Measurements from ENCODE around the gene PM20D1.
A peak's percentile ranks its signal among the peaks of the same experiment; 100 is the strongest.
"Not testable (repeated sequence)": the region's sequence is repeated elsewhere in the genome, so short reads cannot be mapped to it uniquely, and the experiment has no call there.

Gene PM20D1

GRCh38 chr1:205840146-205840923 lies 9.6 kb downstream of the PM20D1 start:
- no peak for DNase-seq

DNA sequence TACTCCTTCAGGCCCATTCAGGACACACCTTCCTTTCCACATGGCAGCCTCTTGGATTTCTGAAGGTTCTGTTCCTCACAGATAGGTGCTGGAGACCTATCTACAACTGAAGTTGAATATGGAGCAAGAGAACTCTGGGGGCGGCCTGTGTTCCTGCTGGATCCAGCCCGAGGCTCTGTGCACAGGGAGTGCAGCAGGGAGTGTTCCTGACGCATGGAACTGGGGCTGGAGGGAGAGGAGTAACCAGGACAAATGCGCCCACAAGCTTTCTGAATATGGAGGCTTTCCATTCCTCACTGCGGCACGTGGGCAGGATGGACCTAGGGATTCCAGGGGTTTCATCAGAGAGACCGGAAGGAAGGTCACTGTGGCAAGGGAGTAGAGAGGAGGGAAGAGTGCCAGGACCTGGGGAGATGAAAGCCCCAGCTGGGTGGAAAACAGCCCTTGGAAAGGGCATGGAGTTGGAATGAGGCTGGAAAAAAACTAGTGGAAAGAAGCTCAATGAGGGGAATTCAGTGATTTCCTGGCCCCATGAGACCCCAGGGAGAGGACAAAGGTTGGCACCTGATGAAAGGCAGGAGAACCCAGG lies 12.5 kb downstream of the PM20D1 start:
- DNase-seq: no peak

DNA sequence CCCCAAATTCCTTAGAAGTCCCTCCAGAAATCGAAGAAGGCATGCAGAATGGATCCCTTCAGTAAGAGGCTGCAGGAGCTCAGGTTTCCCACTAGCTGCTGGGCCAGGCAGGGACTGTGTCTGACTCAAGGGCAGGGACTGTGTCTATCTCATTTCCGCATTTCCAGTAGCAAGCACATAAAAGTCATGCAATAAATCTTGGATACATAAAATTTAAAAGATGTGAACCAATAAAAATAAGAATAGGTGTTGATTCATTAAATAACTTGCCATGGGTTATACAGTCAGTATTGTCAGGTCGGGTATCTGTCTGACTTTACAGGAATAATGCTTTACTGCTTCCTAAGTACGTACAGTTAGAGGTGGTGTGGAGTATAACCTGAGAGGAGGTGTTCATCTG lies 15.2 kb downstream of the PM20D1 start:
- no peak for DNase-seq

GRCh38 chr1:205832326-205832751 lies 17.6 kb downstream of the PM20D1 start:
- no peak for DNase-seq

- peak; percentile 32 for DNase-seq
These were observed 22.3 kb downstream of the PM20D1 start for GRCh38 chr1:205827623-205828022.

- DNase-seq: no peak
These were observed 22.9 kb downstream of the PM20D1 start for GRCh38 chr1:205826995-205827394.

DNA sequence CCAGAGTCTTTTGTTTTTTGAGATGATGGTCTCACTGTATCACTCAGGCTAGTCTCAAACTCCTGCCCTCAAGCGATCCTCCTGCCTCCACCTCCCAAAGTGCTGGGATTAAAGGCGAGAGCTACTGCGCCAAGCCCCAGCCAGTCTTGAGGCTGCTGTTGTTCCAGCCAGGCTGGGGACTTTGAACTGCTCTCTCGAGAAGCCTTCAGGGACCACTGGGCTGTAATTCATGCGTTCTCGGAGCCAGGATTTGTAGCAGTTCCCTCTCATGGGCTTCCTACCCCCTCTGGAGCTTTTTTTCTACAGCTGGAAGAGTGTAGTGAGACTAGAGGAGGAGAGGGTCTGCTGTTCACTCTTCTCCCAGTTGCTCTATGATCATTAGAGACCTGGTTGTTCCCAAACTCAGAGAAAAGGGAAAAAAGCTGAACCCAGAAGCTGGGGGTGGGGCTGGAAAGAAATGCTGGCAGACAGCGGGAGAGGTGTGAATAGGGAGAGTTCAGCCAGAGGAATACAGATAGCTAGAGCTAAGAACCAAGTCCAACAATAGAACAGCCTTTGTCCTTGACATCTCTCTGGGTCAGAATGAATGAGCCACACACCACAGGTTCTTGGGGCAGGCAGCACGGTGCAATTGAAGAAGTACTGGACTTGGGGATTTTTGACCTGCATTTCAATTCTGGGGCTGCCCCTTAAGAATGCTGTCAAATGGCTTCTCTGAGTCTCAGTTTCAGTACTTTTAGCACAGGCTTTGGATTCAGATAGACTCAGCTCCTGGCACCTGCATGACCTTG lies 23.7 kb downstream of the PM20D1 start:
- no peak for DNase-seq

DNA sequence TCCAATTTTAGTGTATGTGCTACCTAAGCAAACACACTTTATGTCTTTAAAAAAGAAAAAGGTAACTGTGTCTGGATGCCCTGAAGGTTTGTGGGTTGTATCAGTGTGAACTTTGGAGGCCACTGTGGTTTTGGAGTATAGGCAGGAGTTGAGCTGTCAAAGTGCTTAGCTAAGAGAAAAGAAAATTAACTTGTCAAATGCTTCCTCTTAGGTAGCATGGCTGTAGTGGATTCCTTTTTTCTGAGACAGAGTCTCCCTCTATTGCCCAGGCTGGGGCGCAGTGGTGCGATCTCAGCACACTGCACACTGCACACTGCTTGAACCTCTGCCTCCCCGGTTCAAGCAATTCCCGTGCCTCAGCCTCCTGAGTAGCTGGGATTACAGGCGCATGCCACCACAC lies 25.8 kb downstream of the PM20D1 start:
- no peak for DNase-seq

DNA sequence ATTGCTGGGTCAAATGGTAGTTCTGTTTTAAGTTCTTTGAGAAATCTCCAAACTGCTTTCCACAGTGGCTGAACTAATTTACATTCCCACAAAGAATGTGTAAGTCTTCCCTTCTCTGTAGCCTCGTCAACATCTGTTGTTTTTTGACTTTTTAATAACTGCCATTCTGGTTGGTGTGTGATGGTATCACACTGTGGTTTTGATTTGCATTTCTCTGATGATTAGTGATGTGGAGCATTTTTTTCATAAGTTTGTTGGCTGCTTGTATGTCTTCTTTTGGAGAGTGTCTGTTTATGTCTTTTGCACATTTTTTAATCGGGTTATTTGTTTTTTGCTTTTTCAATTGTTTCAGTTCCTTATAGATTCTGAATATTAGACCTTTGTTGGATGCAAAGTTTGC lies 26.7 kb downstream of the PM20D1 start:
- not testable (repeated sequence) for DNase-seq

- DNase-seq: no peak
These were observed 27.5 kb downstream of the PM20D1 start for GRCh38 chr1:205822397-205822796.

DNA sequence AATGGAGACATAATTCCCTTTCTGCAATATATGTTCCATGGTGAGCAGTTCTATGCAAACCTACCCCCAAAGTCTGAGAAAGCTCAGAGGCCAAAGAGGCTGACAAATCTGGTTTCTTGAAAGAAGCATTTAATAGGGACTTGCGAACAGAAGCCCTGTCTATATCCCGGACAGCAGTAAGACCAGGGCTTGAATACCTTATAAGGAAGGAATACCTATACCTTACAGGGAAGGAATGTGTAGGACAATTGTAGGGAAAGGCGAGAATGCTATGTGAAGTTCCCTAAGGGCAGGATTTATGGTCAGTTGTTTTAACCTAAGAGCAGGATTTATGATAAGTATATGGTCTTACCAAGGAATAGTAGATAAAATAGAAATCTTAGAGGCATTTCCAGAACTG lies 31.9 kb downstream of the PM20D1 start:
- no peak for DNase-seq

- DNase-seq: no peak
These were observed 32.6 kb downstream of the PM20D1 start for GRCh38 chr1:205817364-205817763.

- no peak for DNase-seq
These were observed 36.2 kb downstream of the PM20D1 start for GRCh38 chr1:205813755-205814058.

GRCh38 chr1:205812878-205813754 lies 36.8 kb downstream of the PM20D1 start, which contains the start of gene SLC41A1:
Gene SLC41A1 (minus strand): TSS chr1:205813198. CDS start chr1:205810441, 2,757 bp downstream.
- peak; percentile 84 for DNase-seq

- DNase-seq: no peak
These were observed 37.6 kb downstream of the PM20D1 start for GRCh38 chr1:205812271-205812877.

DNA sequence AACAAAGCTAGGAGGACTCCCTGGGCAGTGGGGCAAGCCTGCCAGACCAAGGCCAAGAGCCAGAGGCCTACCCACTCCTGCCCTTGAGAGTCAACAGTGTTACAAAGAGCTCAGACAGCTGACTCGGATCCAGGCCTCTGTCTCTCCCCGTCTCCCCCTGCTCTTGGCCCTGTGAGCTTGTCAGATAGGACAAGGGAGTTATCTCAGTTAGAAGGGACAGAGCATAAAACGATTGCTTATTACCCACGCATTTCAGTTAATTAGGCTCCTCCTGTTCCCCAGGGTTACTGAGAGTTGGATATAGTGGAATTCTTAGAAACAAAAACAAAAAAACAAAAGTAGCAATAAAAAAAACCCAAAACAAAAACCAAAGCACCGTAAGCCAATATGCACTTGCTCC lies 38.3 kb downstream of the PM20D1 start:
- DNase-seq: no peak

GRCh38 chr1:205810448-205811157 lies 39.3 kb downstream of the PM20D1 start:
- no peak for DNase-seq

GRCh38 chr1:205809942-205810345 lies 40.0 kb downstream of the PM20D1 start:
- no peak for DNase-seq

- DNase-seq: no peak
These were observed 40.5 kb downstream of the PM20D1 start for GRCh38 chr1:205809469-205809868.

GRCh38 chr1:205805082-205805711 lies 44.7 kb downstream of the PM20D1 start:
- DNase-seq: no peak

DNA sequence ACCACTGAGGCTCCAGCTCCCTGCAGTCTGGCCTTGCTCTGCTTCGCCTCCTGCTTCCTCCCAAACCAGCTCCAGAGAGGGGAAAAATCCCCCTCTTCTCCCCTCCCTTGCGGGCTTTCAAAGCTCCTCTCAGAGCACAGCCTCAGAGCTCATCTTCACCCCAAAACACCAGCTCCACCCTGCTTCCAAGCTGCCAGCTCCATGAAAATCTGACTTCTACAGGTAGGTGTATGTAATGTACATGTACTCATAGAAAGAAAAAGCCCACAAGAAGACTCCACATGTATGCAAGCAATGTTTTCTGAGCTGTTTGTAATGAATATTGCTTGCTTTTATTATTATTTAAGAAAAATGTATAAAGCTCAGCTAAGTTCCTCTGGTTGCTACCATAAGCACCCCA lies 45.3 kb downstream of the PM20D1 start:
- no peak for DNase-seq
